NOMO-1 (cell line): ENCODE results near the gene TRIM49.
"Not testable (repeated sequence)": the region's sequence is repeated elsewhere in the genome, so short reads cannot be mapped to it uniquely, and the experiment has no call there.

Experiments used
- DNase-seq, 2 experiments: peaks; one replicate each; lab custom pipeline; 2025; ENCODE audit not compliant: unreplicated experiment in 2 of 2; lab: John Stamatoyannopoulos, UW

Gene TRIM49

GRCh38 chr11:89808475-89808874 lies at the start of gene TRIM49:
TSS of gene TRIM49 (minus strand) at chr11:89808575. CDS start at chr11:89804469, 4,106 bp downstream.
- not testable (repeated sequence) for DNase-seq

- not testable (repeated sequence) for DNase-seq
Measured at GRCh38 chr11:89826694-89827093, 18.3 kb upstream of the TRIM49 start.

- DNase-seq, result not testable (repeated sequence)
Measured at GRCh38 chr11:89820008-89820407, 11.6 kb upstream of the TRIM49 start.

GRCh38 chr11:89813535-89813934 lies 5.2 kb upstream of the TRIM49 start:
- DNase-seq, result not testable (repeated sequence)

- DNase-seq, result not testable (repeated sequence)
Measured at GRCh38 chr11:89787506-89788063, 20.8 kb downstream of the TRIM49 start.

GRCh38 chr11:89785726-89786125 lies 22.6 kb downstream of the TRIM49 start:
- DNase-seq, result not testable (repeated sequence)

- DNase-seq, result not testable (repeated sequence)
Measured at GRCh38 chr11:89750822-89751221, 57.6 kb downstream of the TRIM49 start.
